ENCODE measurements around the gene MAGEB17.

The MAGEB17 gene

DNA sequence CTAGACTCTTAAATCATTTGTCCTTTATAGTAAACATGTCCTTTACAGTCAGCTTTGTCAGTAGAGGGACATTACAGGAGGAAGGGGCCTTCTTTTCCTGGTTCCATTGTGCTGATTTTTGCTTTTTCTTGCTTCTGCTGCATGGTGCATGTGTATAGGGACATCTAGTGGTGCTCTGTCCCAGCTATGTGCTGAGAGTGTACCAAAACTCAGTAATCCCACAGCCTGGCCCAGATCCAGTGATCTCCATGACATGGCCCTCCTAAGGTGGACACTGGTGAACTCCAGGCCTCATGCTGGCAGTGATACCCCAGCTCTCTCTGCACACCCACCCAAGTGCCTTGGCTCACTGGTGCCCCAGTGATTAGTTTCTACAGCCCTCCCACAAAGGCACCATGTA lies 45.2 kb downstream of the MAGEB17 start:
- no peak for DNase-seq

- no peak for DNase-seq
These were observed 46.7 kb downstream of the MAGEB17 start for GRCh38 chrX:16213961-16214360.

GRCh38 chrX:16215660-16216059 lies 48.4 kb downstream of the MAGEB17 start:
- DNase-seq, result no peak
